Lung microvascular endothelial cell (primary cell): Measurements from ENCODE around the gene STRN3. TPM values are rescaled to one million over a fixed set of nuclear protein-coding genes. Genes with fewer than 3 reads are reported as not detected.
"Not testable (repeated sequence)": the region's sequence is repeated elsewhere in the genome, so short reads cannot be mapped to it uniquely, and the experiment has no call there.

Experiments
- DNase-seq, 2 donors: peaks; one replicate each; pipeline versions ENCODE4 v3.0.0 to v3.0.0-alpha.2; 2010; ENCODE audit warnings: low read depth in 2 of 2
- total RNA-seq: library from RNA; depleted of rRNA; stranded (reverse); fragments of >200 nt; gene quantifications from 2 replicates; pipeline ENCODE4 v1.2.1, GENCODE V29; 2014

STRN3 gene
- total RNA-seq, 1 donor from 2014 or later = 50.2 TPM

- DNase-seq = not testable (repeated sequence)
Observed at GRCh38 chr14:30972036-30972732, 54.0 kb downstream of the STRN3 start.

- DNase-seq = no peak
Observed at GRCh38 chr14:30971586-30971985, 54.6 kb downstream of the STRN3 start.

GRCh38 chr14:30969796-30970195 lies 56.4 kb downstream of the STRN3 start:
- DNase-seq = not testable (repeated sequence)

GRCh38 chr14:30967364-30968098 lies 58.6 kb downstream of the STRN3 start:
- DNase-seq = not testable (repeated sequence)

- peak in 1 of 2 donors; percentile 54 for DNase-seq
Observed at GRCh38 chr14:30966415-30967363, 59.5 kb downstream of the STRN3 start.

GRCh38 chr14:30965861-30966260 lies 60.3 kb downstream of the STRN3 start:
- not testable (repeated sequence) for DNase-seq

- not testable (repeated sequence) for DNase-seq
Observed at GRCh38 chr14:30962537-30962936, 63.6 kb downstream of the STRN3 start.

GRCh38 chr14:30961330-30961729 lies 64.8 kb downstream of the STRN3 start:
- DNase-seq = no peak

- DNase-seq = no peak
Observed at GRCh38 chr14:30960216-30960615, 66.0 kb downstream of the STRN3 start.

GRCh38 chr14:30958555-30959407 lies 67.4 kb downstream of the STRN3 start:
- DNase-seq = no peak

- no peak for DNase-seq
Observed at GRCh38 chr14:30957813-30958370, 68.3 kb downstream of the STRN3 start.

GRCh38 chr14:30949651-30950050 lies 76.5 kb downstream of the STRN3 start:
- DNase-seq = peak; percentile 17 to 82

- DNase-seq = peak in 1 of 2 donors; percentile 52
Observed at GRCh38 chr14:30943694-30944093, 82.5 kb downstream of the STRN3 start.

GRCh38 chr14:30940886-30941285 lies 85.3 kb downstream of the STRN3 start:
- no peak for DNase-seq

- DNase-seq = no peak
Observed at GRCh38 chr14:30938617-30939016, 87.6 kb downstream of the STRN3 start.

GRCh38 chr14:30935445-30935844 lies 90.7 kb downstream of the STRN3 start:
- no peak for DNase-seq

GRCh38 chr14:30933937-30934336 lies 92.2 kb downstream of the STRN3 start:
- DNase-seq = not testable (repeated sequence)

GRCh38 chr14:30928462-30928861 lies 97.7 kb downstream of the STRN3 start:
- DNase-seq = no peak

- no peak for DNase-seq
Observed at GRCh38 chr14:30925254-30925653, 100.9 kb downstream of the STRN3 start.

- no peak for DNase-seq
Observed at GRCh38 chr14:30921788-30922187, 104.4 kb downstream of the STRN3 start.
